Measurements from ENCODE around the gene ZSCAN16. TPM values are rescaled to one million over a fixed set of nuclear protein-coding genes. Genes with fewer than 3 reads are reported as not detected.
"Not testable (repeated sequence)": the region's sequence is repeated elsewhere in the genome, so short reads cannot be mapped to it uniquely, and the experiment has no call there.

The ZSCAN16 gene
- total and polyA plus RNA-seq, 9 of the 15 experiments (the other 6 are each of a cell fraction or from before 2014, with no cell fraction given), result 0.08 TPM; not detected in 8

DNA sequence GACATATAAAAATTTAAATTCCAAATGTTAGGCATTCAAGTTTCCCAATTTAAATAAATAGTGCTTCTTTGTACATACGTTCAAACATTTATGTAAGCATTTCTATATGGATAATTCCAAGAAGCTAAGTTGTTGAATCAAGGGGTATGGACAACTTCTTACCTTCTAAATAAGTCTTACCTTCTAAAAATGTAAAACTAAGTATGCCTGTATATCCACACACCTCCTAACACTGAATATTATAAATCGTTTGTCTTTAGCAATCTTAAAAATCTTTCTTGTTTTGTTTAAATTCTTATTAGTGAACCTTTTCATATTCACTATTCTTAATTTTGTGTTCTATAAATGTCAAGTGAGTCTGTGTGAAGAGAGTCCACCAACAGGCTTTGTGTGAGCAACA, 2.5 kb upstream of the ZSCAN16 start (continued):
- TF ChIP-seq, protein P1, sequence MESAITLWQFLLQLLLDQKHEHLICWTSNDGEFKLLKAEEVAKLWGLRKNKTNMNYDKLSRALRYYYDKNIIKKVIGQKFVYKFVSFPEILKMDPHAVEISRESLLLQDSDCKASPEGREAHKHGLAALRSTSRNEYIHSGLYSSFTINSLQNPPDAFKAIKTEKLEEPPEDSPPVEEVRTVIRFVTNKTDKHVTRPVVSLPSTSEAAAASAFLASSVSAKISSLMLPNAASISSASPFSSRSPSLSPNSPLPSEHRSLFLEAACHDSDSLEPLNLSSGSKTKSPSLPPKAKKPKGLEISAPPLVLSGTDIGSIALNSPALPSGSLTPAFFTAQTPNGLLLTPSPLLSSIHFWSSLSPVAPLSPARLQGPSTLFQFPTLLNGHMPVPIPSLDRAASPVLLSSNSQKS (CRISPR knock-in tag; IDR thresholded peaks at IDR 0.05), result no peak
- TF ChIP-seq, protein P2, sequence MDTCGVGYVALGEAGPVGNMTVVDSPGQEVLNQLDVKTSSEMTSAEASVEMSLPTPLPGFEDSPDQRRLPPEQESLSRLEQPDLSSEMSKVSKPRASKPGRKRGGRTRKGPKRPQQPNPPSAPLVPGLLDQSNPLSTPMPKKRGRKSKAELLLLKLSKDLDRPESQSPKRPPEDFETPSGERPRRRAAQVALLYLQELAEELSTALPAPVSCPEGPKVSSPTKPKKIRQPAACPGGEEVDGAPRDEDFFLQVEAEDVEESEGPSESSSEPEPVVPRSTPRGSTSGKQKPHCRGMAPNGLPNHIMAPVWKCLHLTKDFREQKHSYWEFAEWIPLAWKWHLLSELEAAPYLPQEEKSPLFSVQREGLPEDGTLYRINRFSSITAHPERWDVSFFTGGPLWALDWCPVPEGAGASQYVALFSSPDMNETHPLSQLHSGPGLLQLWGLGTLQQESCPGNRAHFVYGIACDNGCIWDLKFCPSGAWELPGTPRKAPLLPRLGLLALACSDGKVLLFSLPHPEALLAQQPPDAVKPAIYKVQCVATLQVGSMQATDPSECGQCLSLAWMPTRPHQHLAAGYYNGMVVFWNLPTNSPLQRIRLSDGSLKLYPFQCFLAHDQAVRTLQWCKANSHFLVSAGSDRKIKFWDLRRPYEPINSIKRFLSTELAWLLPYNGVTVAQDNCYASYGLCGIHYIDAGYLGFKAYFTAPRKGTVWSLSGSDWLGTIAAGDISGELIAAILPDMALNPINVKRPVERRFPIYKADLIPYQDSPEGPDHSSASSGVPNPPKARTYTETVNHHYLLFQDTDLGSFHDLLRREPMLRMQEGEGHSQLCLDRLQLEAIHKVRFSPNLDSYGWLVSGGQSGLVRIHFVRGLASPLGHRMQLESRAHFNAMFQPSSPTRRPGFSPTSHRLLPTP (IDR thresholded peaks at IDR 0.05; ENCODE audit: borderline replicate concordance, extremely low read depth, insufficient read length), result no peak
- TF ChIP-seq TGIF2 (CRISPR knock-in tag; IDR thresholded peaks at IDR 0.05), result no peak

GRCh38 chr6:28122283-28122682, 2.1 kb upstream of the ZSCAN16 start:
- H3K27me3 ChIP-seq (ENCODE audit: control insufficient read depth in 2 of 2, insufficient read depth in 2 of 2, low read length in 2 of 2); FAIRE-seq; in situ Hi-C loops (cut with MboI); H3K27ac ChIP-seq (ENCODE audit: extremely low read depth, low read depth, low read length); H3K4me2 ChIP-seq (ENCODE audit: insufficient read depth, low read length); BruUV-seq (replicated peaks); H3K9me1 ChIP-seq (ENCODE audit: control insufficient read depth, insufficient read depth, low read length); DNase-seq (ENCODE audit: extremely low read depth in 1 of 4, low spot score in 3 of 4); H3K9ac ChIP-seq (ENCODE audit: insufficient read depth in 1 of 2, low read depth in 2 of 2, low read length in 2 of 2); H3K4me3 ChIP-seq; intact Hi-C loops (cut with micrococcal nuclease); H2AFZ ChIP-seq (ENCODE audit: low read depth, low read length); ATAC-seq; CTCF ChIA-PET (ENCODE audit: low intra/inter-chr PET ratio); H4K20me1 ChIP-seq (replicated peaks; ENCODE audit: control insufficient read depth, insufficient read depth, low read length); H3K4me1 ChIP-seq (replicated peaks in 1 of 2; ENCODE audit: control insufficient read depth in 2 of 2, insufficient read depth in 2 of 2, low read length in 2 of 2); H3K9me3 ChIP-seq (replicated peaks; ENCODE audit: control insufficient read depth, insufficient read depth, low read depth, low read length): not testable (repeated sequence)
- 79% methylated on average over 5 of the region's 5 CpGs for WGBS (ENCODE audit: insufficient coverage, low coverage, missing lambda C conversion rate)
- TF ChIP-seq CBFA2T2 (conservative IDR thresholded peaks at IDR 0.05), result peak; percentile 19; the same call in 1 of the 2 replicates
- TF ChIP-seq CBFA2T3 (IDR thresholded peaks at IDR 0.05), result peak; percentile 56
- peaks cover 28% of the 10 kb centered on the region for H3K79me2 ChIP-seq (ENCODE audit: control insufficient read depth, insufficient read depth, low read length)
- POLR2A ChIA-PET, result interaction anchor here (0.7 kb wide), 1 partner anchor 15 kb away, joined by 6 read pairs; no protein-coding TSS in a partner anchor
- H3K36me3 ChIP-seq (ENCODE audit: control insufficient read depth, insufficient read depth, low read length), result peaks cover 95% of the 10 kb centered on the region
